ENCODE data around the gene WFS1.

The WFS1 gene

DNA sequence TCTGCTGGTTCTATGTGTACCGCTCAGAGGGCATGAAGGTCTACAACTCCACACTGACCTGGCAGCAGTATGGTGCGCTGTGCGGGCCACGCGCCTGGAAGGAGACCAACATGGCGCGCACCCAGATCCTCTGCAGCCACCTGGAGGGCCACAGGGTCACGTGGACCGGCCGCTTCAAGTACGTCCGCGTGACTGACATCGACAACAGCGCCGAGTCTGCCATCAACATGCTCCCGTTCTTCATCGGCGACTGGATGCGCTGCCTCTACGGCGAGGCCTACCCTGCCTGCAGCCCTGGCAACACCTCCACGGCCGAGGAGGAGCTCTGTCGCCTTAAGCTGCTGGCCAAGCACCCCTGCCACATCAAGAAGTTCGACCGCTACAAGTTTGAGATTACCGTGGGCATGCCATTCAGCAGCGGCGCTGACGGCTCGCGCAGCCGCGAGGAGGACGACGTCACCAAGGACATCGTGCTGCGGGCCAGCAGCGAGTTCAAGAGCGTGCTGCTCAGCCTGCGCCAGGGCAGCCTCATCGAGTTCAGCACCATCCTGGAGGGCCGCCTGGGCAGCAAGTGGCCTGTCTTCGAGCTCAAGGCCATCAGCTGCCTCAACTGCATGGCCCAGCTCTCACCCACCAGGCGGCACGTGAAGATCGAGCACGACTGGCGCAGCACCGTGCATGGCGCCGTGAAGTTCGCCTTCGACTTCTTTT is 32.2 kb downstream of the WFS1 start:
- no peak for DNase-seq

DNA sequence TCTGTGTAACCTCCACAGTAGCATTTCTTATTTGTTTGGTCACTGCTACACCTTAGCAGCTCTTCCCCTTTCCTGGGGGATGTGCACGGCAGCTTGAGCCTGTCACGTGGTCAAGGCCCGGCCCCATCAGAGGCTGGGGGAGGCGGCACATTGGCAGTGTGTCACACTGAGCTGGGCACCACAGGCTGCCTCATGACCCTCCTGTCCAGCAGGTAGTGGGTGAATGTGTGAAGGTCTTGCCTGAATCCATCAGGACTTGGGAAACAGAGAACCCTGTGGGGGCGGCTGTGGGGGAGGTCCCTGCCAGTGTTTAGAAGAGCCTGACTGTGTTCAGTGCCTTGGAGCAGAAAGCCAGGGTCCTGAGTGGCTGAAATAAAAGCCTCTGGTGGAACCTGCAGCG is 33.2 kb downstream of the WFS1 start:
- no peak for DNase-seq

DNA sequence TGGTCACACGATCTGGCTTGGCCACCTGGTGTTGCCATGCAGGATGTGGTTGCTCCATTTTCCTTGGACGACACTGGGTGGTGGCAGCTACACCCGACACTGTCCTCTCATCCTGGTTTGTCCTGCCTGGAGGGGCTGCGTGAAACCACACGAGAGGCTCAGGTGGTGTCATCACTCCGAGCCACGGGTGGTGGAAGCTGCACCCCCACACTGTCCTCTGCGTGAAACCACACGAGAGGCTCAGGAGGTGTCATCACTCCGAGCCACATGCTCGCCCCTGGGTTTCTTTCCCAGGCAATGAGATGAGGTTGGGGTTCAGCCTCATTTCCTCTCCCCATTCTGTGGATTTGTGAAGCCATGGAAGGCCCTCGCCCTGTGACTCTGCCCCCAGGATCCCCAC is 34.3 kb downstream of the WFS1 start:
- DNase-seq = no peak

DNA sequence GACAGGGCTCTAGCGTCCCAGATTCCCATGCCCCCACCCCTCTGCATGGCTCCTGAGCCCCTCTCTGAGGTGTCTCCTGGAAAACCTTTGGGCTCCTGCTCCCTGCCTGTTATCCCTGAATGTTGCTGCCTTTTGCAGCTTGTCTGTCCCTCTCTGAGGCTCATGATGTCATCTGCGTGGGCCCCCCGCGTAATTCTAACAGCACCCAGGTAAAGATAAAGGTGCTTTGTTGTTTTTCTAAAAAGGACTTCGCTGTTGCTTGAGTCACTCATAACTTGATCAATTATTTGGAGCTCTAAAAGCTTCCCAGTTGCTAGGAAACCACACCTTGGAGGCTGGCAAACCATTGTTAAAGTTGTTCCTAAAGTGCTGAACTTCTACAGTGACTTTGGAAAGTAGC is 36.6 kb downstream of the WFS1 start:
- no peak for DNase-seq

DNA sequence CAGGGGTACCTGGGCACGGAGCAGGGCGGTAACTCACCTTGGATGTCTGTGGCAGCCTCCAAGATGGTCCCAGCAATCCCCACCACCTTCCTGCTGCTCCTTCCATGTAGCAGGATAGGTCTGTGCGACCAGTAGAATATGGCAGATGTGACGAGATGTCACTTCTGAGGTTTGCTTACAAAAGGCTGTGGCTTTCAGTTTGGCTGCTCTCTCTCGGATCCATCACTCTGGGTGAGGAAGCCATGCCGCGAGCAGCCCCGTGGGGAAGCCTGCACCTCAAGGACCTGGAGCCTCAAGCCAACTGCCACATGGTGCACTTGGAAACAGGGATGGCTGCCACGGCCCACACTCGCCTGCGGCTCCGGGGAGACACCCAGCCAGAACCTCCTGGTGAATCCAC is 37.6 kb downstream of the WFS1 start:
- DNase-seq = no peak

DNA sequence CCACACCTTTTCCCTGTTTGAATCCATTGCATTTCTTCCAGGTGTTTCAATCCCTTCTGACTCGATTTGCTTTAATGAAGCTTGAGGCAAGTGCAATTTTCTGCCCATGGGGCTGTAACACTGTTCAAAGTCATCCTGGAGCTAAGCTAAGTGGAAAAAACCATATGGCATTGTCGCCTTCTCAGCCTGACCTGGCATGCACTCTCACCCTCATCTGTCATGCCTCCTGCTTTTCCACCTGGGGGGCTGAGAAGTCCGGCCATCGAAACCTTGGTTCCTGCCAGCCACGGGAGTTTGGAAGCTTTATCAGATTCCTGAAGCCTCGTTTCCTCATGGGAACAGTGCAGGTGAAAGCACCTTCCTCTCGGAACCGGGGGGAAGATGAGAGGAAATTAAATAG is 38.2 kb downstream of the WFS1 start:
- peak; percentile 19 for DNase-seq

DNA sequence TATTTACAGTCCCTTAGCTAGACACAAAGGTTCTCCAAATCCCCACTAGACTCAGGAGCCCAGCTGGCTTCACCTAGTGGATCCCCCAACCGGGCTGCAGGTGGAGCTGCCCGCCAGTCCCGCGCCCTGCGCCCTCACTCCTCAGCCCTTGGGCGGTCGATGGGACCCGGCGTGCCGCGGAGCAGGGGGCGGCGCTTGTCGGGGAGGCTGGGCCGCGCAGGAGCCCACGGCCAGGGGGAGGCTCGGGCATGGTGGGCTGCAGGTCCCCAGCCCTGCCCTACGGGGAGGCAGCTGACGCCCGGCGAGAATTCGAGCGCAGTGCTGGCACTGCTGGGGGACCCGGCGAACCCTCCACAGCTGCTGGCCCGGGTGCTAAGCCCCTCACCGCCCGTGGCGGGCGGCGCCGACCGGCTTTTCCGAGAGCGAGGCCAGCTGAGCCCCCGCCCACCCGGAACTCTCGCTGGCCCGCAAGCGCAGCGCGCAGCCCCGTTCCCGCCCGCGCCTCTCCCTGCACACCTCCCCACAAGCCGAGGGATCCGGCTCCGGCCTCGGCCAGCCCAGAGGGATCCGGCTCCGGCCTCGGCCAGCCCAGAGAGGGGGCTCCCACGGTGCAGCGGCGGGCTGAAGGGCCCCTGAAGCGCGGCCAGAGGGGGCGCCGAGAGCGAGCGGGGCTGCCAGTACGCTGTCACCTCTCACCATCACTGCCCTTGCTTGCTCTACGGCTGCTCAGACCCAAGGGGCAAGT is 39.4 kb downstream of the WFS1 start:
- peak; percentile 61 for DNase-seq

DNA sequence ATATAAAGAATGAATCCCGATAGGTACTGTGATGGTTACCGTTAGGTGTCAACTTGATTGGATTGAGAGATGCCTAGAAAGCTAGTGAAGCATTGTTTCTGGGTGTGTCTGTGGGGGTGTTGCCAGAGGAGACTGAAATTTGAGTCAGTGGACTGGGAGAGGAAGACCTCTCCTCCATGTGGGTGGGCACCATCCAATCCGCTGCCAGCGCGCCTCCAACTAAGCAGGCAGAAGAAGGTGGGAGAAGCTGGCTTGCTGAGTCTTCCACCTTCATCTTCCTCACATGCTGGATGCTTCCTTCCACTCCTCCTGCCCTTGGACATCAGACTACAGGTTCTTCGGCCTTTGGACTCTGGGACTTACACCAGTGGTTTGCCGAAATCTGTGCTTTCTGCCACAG is 40.1 kb downstream of the WFS1 start:
- DNase-seq = no peak

DNA sequence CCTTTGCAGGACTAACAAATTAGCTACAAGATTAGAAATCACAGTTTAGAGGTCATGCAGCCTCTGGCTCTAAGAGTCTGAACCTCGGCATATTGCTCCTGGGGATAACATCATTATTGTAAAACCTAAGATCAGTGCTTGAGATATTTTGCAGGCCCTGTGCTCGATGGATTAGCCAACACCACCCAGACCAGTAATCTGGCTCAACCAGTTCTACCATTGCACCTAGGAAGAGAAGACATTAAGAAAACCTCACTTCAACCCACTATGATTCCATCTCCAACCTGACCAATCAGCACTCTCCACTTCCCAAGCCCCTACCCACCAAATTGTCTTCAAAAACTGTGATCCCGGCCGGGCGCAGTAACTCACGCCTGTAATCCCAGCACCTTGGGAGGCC is 43.6 kb downstream of the WFS1 start:
- DNase-seq = no peak

DNA sequence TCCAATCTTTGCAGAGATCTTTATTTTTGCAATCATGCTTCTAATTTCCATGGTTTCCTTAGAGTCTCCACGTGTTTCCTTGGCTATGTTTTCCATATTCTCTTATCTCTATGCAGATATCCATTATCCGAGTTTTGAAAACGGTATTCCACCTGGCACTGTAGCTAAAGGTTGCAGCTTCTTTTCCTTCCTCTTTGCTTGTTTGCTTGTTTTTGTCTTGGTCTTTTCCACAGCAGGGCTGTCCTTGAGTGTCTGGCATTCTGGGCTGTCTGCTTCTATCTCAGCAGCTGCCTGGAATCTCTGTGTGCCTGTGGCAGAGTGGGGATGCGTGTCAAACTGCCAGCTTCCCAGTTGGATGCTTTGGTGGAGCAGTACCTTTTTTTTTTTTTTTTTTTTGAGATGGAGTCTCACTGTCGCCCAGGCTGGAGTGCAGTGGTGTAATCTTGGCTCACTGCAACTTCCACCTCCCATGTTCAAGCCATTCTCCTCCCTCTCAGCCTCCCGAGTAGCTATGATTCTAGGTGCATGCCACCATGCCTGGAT is 46.9 kb downstream of the WFS1 start:
- DNase-seq = no peak

DNA sequence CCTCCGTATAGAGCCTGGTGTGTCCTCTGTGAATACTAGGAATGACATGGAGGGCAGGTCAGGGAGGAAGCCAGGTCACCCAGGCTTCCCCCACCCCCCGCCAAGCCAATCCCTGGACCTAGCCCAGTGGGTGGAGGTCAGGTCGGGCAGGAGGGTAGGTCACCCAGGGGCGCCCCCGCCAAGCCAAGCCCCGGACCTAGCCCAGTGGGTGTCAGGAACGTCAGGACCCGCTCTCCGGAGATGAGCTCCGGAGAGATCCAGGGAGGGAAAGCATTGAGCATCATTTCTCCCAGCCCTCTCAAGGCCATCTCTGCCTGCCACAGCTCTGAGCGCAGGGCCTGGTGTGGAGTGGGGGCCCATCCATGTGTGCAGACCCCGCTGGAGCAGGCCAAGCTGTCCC is 48.6 kb downstream of the WFS1 start:
- no peak for DNase-seq

DNA sequence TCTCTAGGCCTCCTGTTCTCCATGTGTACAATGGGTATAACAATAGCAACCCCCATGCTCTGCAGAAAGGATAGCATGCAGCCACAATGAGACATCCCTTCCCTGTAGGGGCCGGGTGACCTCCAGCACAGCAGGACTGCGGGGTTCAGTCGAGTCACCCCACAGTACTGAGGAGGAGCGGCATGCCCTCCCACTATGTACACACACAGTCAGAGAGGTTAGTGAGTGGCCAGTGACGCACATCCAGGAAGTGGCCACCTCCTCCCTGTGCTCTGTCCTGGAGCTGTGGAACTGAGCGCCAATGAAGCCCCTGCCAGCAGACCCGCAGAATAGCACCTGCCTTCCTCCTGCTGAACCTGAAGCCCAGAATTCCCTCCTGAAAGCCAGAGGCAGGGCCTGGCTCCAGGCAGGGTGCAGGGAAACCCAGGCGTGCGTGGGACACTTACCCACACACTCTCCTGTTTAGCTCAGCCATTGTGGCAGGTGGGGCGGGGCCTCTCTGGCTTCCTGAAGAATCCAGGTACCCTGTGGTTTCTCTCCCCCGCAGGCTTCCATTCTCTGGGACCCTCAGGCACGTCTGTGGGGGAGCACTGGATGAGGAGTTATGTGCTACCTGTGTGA is 50.0 kb downstream of the WFS1 start:
- DNase-seq = no peak

DNA sequence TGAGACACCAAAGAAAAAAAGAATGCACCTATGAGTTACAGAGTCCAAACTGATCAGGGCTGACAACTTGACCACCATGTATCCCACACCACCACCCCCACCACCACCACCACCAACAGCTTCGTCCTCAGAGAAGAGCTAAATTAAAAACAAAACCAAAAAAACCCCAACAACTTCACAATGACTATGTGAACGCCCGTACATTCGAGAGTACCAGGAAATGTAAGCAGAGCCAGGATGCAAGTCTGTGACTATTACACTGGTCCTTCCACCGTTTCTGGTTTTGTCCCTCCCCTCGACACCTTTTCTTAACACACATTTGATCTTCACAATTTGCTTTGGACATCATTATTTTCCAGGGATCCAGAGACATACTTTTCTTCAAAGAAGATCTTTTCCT is 51.0 kb downstream of the WFS1 start:
- no peak for DNase-seq

DNA sequence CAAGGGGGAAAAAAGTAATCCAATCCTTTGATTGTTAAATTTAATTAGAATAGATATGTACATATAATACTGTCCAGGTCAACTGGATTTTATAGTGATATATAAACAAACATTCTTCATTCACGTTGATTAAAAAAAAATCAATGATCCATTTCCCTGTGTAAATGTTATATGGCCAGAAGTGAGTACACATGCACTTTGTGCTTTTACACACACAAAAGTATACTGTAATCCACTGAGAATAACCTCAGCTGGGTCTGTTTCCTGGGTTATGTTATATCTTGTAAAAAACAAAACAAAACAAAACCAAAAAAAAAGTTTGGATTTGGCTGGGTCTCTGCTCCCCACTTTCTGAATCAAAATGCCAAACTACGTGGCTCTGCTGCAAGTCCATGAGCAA is 51.7 kb downstream of the WFS1 start:
- no peak for DNase-seq

DNA sequence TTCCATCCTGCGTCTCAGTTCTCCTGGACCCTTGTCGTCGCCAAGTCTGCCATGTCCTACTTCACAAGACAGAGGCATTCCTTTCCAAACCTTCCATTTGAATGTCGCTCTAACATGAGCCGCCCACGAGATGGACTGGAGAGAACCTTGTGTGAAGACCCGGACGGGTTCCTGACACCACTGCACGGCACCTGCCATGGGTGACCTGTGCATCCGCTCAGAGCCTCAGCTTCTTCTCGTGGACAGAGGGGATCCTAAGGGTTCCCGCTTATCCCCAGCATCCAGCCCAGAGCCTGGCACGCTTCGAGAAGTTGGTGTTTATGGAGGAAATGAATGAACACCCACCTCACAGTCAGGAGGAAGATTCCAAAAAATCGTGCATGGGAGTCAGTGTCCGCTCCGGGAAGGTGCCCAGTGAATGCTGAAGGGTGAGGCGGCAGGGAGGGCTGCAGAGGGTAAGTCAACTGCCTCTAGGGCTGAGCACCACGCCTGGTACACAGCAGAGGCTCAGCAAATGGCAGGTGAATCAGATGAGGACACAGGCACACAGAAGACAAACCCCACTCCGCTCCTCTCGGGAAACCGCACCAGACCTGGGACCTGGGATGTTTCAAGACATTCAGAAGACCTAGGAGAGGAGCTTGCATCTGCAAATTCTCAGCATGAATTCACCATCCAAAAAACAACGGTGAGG is 52.6 kb downstream of the WFS1 start:
- DNase-seq = no peak

DNA sequence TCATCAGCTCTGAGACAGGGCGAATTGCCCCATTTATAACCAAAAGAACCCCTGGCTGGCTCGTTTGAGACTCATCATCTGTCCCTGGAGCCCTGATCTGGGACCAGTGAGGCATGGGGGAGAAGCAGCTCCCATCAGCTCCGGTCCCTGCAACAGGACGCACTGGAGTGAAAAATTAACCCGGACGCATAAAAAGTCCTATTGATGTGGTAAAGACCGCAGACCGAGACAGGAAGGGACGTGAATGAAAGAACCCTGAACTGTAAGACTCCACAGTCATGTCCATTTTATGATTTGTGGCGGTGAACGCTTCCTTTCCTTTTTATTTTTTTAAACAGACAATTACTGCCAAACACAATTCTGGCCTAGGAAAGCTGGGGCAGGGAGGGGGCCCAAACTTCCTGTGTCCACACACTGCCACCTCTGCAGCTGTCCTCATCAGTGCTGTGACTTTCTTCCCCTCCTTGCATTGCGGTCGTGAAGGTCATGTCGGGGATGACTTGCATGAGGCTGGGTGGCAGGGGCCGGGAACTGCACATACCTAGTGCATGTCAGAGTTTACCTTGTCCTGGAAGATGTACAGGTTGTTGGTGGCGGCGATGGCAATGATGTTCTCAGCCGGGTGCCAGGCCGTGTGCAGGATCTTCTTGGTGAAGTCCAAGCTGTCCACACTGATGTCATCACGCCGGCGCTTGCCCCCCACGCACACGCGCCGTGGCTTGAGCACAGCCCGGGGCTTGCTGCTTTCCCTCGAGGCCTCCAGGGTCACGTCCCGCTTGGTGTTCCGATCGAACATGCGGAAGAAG is 53.3 kb downstream of the WFS1 start:
- no peak for DNase-seq

DNA sequence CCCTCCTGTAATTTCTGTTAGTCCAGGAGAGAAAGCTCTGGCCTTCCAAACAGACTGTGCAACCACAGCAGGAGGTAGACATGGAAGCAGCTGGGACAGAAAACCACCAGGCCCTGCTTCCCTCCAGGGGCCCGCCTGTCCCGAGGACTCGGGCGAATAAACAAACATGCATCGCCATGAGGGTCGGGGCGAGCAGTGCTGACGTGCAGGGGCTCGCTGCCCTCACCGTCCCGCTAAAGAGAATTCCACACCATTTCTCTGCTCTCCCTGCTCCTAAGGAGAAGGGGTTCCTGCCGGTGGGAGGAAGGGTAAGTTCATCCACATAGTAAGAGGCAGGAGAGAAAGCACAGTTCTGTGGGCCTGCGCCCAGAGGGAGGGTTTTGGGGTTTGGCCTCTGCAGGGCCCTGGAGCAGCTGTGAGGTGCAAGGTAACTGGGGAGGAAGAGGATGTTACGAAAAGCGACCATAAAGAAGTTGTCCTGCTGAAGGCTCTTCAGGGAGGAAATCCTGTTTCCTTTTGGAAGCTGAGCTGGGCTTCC is 54.9 kb downstream of the WFS1 start:
- no peak for DNase-seq

DNA sequence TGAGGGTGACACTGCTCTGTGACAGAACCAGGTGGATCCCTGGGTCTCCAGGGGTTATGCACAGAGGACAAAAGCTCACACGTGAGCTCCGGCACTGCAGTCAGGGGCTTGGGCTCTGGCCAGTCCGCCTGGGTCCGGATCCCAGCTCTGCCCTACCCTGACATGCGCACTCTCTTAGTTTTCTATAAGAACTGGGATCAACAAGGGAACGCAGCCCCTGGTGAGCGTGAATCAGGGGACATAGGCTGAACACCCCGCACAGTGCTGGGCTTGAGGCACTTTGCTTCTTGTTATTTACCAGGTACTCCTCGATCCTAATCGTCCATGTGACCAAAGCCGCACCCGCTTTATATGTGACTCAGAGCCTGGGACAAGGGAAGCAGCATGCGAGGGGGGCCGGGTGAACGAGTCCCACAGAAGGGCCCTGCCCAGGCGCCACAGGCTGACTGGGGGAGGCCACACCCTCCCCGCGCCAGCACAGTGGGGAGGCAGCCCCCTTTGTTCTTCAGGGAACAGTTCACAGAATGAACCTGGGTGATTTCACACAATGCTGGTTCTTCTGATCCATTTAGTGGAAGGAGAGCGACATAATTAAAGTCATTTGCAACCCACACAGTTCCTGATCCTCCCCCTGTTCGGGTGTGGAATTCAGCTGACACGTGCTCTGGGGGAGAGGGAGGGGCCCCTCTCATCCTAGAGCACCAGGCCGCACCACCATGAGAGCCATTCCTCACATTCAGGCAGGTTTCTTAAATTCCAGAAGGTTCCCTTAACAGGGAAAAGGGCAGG is 55.5 kb downstream of the WFS1 start:
- no peak for DNase-seq

DNA sequence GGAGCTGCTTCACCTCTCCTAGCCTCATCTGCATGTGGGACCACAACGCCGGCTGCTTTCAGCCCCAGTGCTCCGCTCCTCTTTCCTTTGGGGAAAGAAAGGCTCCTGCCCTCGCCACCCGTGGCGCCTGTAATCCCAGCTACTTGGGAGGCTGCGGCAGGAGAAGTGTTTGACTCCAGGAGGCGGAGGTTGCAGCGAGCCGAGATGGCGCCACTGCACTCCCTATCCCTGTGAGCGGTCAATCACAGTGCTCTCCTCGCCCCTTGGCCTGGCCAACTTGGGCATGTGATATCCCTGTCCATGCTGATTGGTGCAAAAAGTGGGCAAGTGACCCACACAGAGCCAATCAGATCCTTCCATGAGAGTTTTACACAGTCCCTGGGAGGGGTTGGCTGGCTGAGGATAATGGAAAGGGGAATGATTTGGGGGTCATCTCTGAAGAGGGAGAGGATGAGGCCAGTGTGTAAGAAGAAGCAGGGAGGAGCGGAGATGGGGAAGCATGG is 56.2 kb downstream of the WFS1 start:
- DNase-seq = no peak

DNA sequence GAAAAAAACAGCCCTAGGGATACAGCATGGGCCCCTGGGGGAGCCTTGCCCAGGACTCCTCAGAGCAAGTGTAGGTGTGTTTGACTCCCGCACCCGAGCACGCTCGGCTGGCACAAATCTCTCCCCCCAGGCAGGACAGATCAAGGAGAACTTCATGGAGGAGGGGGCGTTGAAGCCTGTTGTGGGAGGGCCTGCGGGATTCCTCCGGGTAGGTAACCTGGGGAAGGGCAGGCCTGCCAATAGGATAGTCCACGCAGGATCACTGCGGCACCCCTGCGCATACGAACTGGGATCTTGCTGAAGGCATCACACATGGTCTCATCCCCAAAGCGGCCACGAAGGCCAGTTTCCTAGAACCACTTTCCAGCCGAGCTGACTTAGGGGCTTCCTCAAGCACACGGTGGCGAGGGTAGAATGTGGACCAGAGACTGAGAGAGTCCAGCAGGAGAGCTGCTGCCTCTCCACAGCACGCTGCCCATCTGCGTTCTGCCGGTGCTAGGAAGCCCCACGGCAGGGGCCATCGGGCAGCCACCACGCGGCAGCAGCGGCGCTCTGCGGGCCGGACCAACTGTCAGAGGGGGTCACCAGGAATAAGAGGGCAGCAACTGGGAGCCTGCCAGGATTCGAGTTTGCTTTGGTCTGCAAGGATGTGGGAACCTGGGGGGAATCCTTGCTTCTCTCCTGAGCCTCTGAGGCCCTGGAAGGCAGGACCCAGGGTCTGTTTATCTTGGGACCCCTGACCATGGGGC is 56.8 kb downstream of the WFS1 start:
- DNase-seq = no peak
